HCT116 (cell line): Measurements from ENCODE around the gene PXYLP1. TPM values are rescaled to one million over a fixed set of nuclear protein-coding genes. Genes with fewer than 3 reads are reported as not detected.

Experiments used
- ATAC-seq: fragments of 200-7000 bp; cut with Tn5 transposase; 2 replicates; pipeline ENCODE4 v1.9.1; 2020; ENCODE audit warnings: mild to moderate bottlenecking, moderate library complexity
- BruUV-seq: library from RNA; stranded (reverse); fragments of 400-500 nt; replicated peaks from 2 replicates; lab custom pipeline; 2021; lab: Mats Ljungman, UMichigan
- CTCF ChIA-PET: fragments of 300-600 bp; sonication (Branson Sonifier 250); formaldehyde crosslinking; loops from one replicate; lab custom pipeline; 2021; ENCODE audit warnings: antibody characterized with exemption; lab: Charles Lee
- POLR2A ChIA-PET: fragments of 300-600, 350-600 bp; sonication (Branson Sonifier 250); formaldehyde crosslinking; loops from one replicate; lab custom pipeline; 2021; ENCODE audit warnings: antibody characterized with exemption; lab: Charles Lee
- RAD21 ChIA-PET, 2 experiments: fragments of 300-600 bp; sonication (Branson Sonifier 250); formaldehyde crosslinking; loops; one replicate each; lab custom pipeline; 2023; ENCODE audit warnings: low total read pairs in 2 of 2; ENCODE audit not compliant: uncharacterized antibody in 2 of 2, unreplicated experiment in 2 of 2, low non-redundant PET in 1 of 2; lab: Charles Lee
- DNase-seq: peaks from one replicate; pipeline ENCODE4 v3.0.0-alpha.2; 2010; ENCODE audit warnings: low read depth, low spot score
- H2AFZ ChIP-seq: fragments of 200-600 bp; shearing (Covaris generic), sonication (generic); 2 replicates; pipeline ENCODE4 v1.6.1; 2017; ENCODE audit warnings: low read depth, mixed run types, mixed read lengths, antibody characterized with exemption, low read length; ENCODE audit not compliant: poor library complexity, severe bottlenecking
- H3K27ac ChIP-seq: 2 replicates; pipeline ENCODE4 v1.5.1; 2012; ENCODE audit warnings: low read depth, low read length
- H3K27me3 ChIP-seq: fragments of 200-600 bp; sonication (generic); 2 replicates; pipeline ENCODE4 v1.6.1; 2016; ENCODE audit warnings: mixed run types, low read length, mixed read lengths; ENCODE audit not compliant: insufficient read depth
- H3K36me3 ChIP-seq, 2 experiments: fragments of 200-500 bp in 1 of 2; fragments of 200-600 bp in 1 of 2; sonication (Bioruptor generic) in 1 of 2; sonication (generic) in 1 of 2; 2 replicates each; pipeline versions ENCODE4 v1.5.1 to v1.6.1; 2014 to 2016; ENCODE audit warnings: low read length in 2 of 2, inconsistent platforms in 1 of 2, mixed read lengths in 1 of 2, mixed run types in 1 of 2; ENCODE audit not compliant: insufficient read depth in 2 of 2, control insufficient read depth in 1 of 2
- H3K4me1 ChIP-seq, 2 experiments: fragments of 200-600 bp in 1 of 2; sonication (generic) in 1 of 2; 2 replicates each; pipeline versions ENCODE4 v1.5.1 to v1.6.1; 2012 to 2017; ENCODE audit warnings: low read length in 2 of 2, inconsistent platforms in 1 of 2, mild to moderate bottlenecking in 1 of 2, mixed read lengths in 1 of 2, mixed run types in 1 of 2, moderate library complexity in 1 of 2; ENCODE audit not compliant: insufficient read depth in 2 of 2, control insufficient read depth in 1 of 2
- H3K4me2 ChIP-seq: fragments of 200-600 bp; sonication (generic); 2 replicates; pipeline ENCODE4 v1.6.1; 2017; ENCODE audit warnings: mixed run types, low read length, mixed read lengths
- H3K4me3 ChIP-seq, 2 experiments: fragments of 200-600 bp in 1 of 2; sonication (generic) in 1 of 2; replicated peaks in 1 of 2; 2 replicates each; pipeline ENCODE4 v1.5.1; 2011 to 2016; ENCODE audit warnings: low read length in 2 of 2, control low read depth in 1 of 2, low read depth in 1 of 2, mild to moderate bottlenecking in 1 of 2, mixed read lengths in 1 of 2, mixed run types in 1 of 2
- H3K79me2 ChIP-seq: fragments of 200-600 bp; sonication (generic); 2 replicates; pipeline ENCODE4 v1.6.1; 2017; ENCODE audit warnings: mild to moderate bottlenecking, mixed run types, low read length, moderate library complexity, mixed read lengths; ENCODE audit not compliant: insufficient read depth
- H3K9ac ChIP-seq: fragments of 200-600 bp; sonication (generic); 2 replicates; pipeline ENCODE4 v1.6.1; 2016; ENCODE audit warnings: low read length, mixed read lengths
- H3K9me2 ChIP-seq: fragments of 200-600 bp; sonication (generic), shearing (Covaris generic); 2 replicates; pipeline ENCODE4 v1.6.1; 2017; ENCODE audit warnings: mixed run types, mild to moderate bottlenecking, moderate library complexity; ENCODE audit not compliant: insufficient read depth
- H3K9me3 ChIP-seq, 2 experiments: fragments of 200-500 bp in 1 of 2; fragments of 200-600 bp in 1 of 2; sonication (Bioruptor generic) in 1 of 2; sonication (generic) in 1 of 2; 2 replicates each; pipeline ENCODE4 v1.6.1; 2014 to 2017; ENCODE audit warnings: low read length in 2 of 2, mixed read lengths in 2 of 2, inconsistent platforms in 1 of 2, low read depth in 1 of 2, mild to moderate bottlenecking in 1 of 2, mixed run types in 1 of 2, moderate library complexity in 1 of 2; ENCODE audit not compliant: control insufficient read depth in 1 of 2, insufficient read depth in 1 of 2
- H4K20me1 ChIP-seq: fragments of 200-600 bp; sonication (generic), shearing (Covaris generic); 2 replicates; pipeline ENCODE4 v1.6.1; 2017; ENCODE audit warnings: mixed run types, mild to moderate bottlenecking, moderate library complexity; ENCODE audit not compliant: insufficient read depth
- CBX3 ChIP-seq: IDR thresholded peaks from 2 replicates; pipeline ENCODE4 v1.6.1; 2012; ENCODE audit warnings: low read depth
- CEBPB ChIP-seq: IDR thresholded peaks from 2 replicates; pipeline ENCODE4 v1.6.1; 2012; ENCODE audit warnings: low read depth
- EGR1 ChIP-seq: IDR thresholded peaks from 2 replicates; pipeline ENCODE4 v1.6.1; 2012; ENCODE audit warnings: low read depth
- ELF1 ChIP-seq: IDR thresholded peaks from 2 replicates; pipeline ENCODE4 v1.6.1; 2012; ENCODE audit warnings: low read depth, borderline replicate concordance
- EZH2phosphoT487 ChIP-seq: fragments of 200-600 bp; IDR thresholded peaks from 2 replicates; pipeline ENCODE4 v1.6.1; 2018; ENCODE audit warnings: antibody characterized with exemption, borderline replicate concordance
- JUND ChIP-seq: IDR thresholded peaks from 2 replicates; pipeline ENCODE4 v1.6.1; 2012
- POLR2A ChIP-seq: IDR thresholded peaks from 2 replicates; pipeline ENCODE4 v1.7.0; 2011; ENCODE audit warnings: borderline replicate concordance; ENCODE audit not compliant: insufficient read depth, insufficient read length; ENCODE audit errors: extremely low read depth
- SIN3A ChIP-seq: IDR thresholded peaks from 2 replicates; pipeline ENCODE4 v1.6.1; 2012; ENCODE audit warnings: low read depth
- SP1 ChIP-seq: IDR thresholded peaks from 2 replicates; pipeline ENCODE4 v1.6.1; 2012; ENCODE audit warnings: low read depth
- SRF ChIP-seq: IDR thresholded peaks from 2 replicates; pipeline ENCODE4 v1.6.1; 2012; ENCODE audit warnings: low read depth
- TCF7L2 ChIP-seq: IDR thresholded peaks from 2 replicates; pipeline ENCODE4 v1.7.0; 2011; ENCODE audit warnings: borderline replicate concordance, inconsistent platforms; ENCODE audit not compliant: insufficient read depth, insufficient read length; ENCODE audit errors: extremely low read depth
- YY1 ChIP-seq: IDR thresholded peaks from 2 replicates; pipeline ENCODE4 v1.6.1; 2011; ENCODE audit warnings: low read length, low read depth, moderate library complexity, mild to moderate bottlenecking; ENCODE audit not compliant: insufficient replicate concordance; ENCODE audit errors: extremely low read depth
- ZFX ChIP-seq: fragments of 450-650 bp; IDR thresholded peaks from 2 replicates; pipeline ENCODE4 v1.6.1; 2017
- ZNF274 ChIP-seq: fragments of 200-500 bp; sonication (Bioruptor generic); IDR thresholded peaks from 2 replicates; pipeline ENCODE4 v1.6.1; 2014; ENCODE audit warnings: mild to moderate bottlenecking, low read depth, low read length, inconsistent platforms
- intact Hi-C: fragments of 100-400 bp; cut with micrococcal nuclease; formaldehyde crosslinking; loops from 2 replicates; pipeline ENCODE4 v1.10.0; 2022
- total RNA-seq: library from RNA; stranded (reverse); gene quantifications from one replicate; pipeline ENCODE4 v1.2.1, GENCODE V29; 2021; ENCODE audit not compliant: unreplicated experiment
- TF ChIP-seq, protein P1 (sequence below): IDR thresholded peaks from 2 replicates; pipeline ENCODE4 v1.6.1; 2012; ENCODE audit warnings: low read depth
- TF ChIP-seq, protein P2 (sequence below): IDR thresholded peaks from 2 replicates; pipeline ENCODE4 v1.6.1; 2012
- TF ChIP-seq, protein P3 (sequence below), 3 experiments: fragments of 200-600 bp in 1 of 3; sonication (generic) in 1 of 3; IDR thresholded peaks in 2 of 3; conservative IDR thresholded peaks in 1 of 3; 2 replicates each; pipeline ENCODE4 v1.5.1; 2012 to 2017; ENCODE audit warnings: low read depth in 2 of 3, low read length in 2 of 3, antibody characterized with exemption in 1 of 3, borderline replicate concordance in 1 of 3, control low read depth in 1 of 3, mild to moderate bottlenecking in 1 of 3, mixed read lengths in 1 of 3, mixed run types in 1 of 3, moderate library complexity in 1 of 3; ENCODE audit not compliant: insufficient read depth in 1 of 3

The PXYLP1 gene
- total RNA-seq, 1 experiment from 2014 or later, result 15.3 TPM

DNA sequence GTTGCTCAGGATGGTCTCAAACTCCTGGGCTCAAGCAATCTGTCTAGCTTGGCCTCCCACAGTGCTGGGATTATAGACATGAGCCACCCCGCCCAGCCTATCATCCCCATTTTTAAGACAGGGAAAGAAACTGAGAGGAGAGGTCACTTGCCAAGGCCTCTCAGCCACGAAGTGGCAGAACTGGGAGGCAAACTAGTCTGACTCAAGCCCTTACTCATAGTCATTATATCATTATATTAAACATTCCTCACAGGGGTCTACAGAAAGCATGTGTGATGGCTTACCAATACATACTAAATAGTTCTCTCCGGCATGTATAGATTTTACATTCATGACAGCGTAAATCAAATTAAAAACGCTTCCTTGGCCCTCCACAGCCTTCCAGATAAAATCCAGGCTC lies 74.7 kb downstream of the PXYLP1 start (continued):
- TF ChIP-seq, protein P1, sequence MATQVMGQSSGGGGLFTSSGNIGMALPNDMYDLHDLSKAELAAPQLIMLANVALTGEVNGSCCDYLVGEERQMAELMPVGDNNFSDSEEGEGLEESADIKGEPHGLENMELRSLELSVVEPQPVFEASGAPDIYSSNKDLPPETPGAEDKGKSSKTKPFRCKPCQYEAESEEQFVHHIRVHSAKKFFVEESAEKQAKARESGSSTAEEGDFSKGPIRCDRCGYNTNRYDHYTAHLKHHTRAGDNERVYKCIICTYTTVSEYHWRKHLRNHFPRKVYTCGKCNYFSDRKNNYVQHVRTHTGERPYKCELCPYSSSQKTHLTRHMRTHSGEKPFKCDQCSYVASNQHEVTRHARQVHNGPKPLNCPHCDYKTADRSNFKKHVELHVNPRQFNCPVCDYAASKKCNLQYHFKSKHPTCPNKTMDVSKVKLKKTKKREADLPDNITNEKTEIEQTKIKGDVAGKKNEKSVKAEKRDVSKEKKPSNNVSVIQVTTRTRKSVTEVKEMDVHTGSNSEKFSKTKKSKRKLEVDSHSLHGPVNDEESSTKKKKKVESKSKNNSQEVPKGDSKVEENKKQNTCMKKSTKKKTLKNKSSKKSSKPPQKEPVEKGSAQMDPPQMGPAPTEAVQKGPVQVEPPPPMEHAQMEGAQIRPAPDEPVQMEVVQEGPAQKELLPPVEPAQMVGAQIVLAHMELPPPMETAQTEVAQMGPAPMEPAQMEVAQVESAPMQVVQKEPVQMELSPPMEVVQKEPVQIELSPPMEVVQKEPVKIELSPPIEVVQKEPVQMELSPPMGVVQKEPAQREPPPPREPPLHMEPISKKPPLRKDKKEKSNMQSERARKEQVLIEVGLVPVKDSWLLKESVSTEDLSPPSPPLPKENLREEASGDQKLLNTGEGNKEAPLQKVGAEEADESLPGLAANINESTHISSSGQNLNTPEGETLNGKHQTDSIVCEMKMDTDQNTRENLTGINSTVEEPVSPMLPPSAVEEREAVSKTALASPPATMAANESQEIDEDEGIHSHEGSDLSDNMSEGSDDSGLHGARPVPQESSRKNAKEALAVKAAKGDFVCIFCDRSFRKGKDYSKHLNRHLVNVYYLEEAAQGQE, result no peak
- TF ChIP-seq EGR1 (no peak), ELF1 (no peak), ZFX (no peak), POLR2A (no peak), CEBPB (no peak), CBX3 (no peak), SIN3A (no peak), SP1 (no peak)
- TF ChIP-seq, protein P2, sequence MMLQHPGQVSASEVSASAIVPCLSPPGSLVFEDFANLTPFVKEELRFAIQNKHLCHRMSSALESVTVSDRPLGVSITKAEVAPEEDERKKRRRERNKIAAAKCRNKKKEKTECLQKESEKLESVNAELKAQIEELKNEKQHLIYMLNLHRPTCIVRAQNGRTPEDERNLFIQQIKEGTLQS, result no peak
- TF ChIP-seq, all 23 proteins: peak for 0

DNA sequence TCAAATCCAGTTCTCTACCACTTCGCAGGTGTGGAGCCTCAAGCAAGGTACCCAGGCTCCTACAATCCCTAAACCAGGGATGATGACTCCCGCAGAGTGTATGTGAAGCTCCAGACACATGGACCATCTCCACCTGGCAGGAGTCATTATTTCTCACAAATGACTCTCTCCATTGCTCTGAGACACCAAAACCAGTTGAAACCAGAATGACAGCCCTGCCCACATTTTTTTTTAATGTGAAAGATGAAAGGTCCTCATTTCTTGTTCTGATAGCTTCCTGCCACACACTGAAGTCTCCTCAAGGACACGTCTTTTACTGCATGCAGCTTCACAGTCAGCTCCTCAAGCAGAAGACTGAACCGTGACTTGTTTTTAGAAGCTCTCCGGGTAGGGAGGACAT lies 75.3 kb downstream of the PXYLP1 start:
- no peak overlapping the region for H3K4me2 ChIP-seq
- no peaks in the 10 kb centered on the region for H3K9me3 ChIP-seq
- H3K79me2 ChIP-seq, result no peaks in the 10 kb centered on the region
- H4K20me1 ChIP-seq, result no peaks in the 10 kb centered on the region
- no peak overlapping the region for H3K9ac ChIP-seq
- ATAC-seq, result no peak
- ChIA-PET POLR2A (no interaction called here), RAD21 (no interaction called here)
- no peaks in the 10 kb centered on the region for H3K36me3 ChIP-seq
- peaks cover 0 to 20% of the 10 kb centered on the region in 2 experiments; a peak in 2 of 4 replicates for H3K4me1 ChIP-seq
- no peak overlapping the region for H3K4me3 ChIP-seq
- intact Hi-C loops, result no loop called here
- DNase-seq, result no peak
- no TSS peak for BruUV-seq
- no peak overlapping the region for H3K27ac ChIP-seq
- no peaks in the 10 kb centered on the region for H3K9me2 ChIP-seq
- TF ChIP-seq ZNF274, result no peak
- no peak for TF ChIP-seq POLR2A
- no peak for TF ChIP-seq SIN3A
- no peak for TF ChIP-seq EGR1
- no peak for TF ChIP-seq JUND
- no peak for TF ChIP-seq YY1
- TF ChIP-seq SRF, result no peak
- no peak for TF ChIP-seq EZH2phosphoT487
- no peak for TF ChIP-seq CBX3
- TF ChIP-seq TCF7L2, result no peak
- TF ChIP-seq, protein P3, sequence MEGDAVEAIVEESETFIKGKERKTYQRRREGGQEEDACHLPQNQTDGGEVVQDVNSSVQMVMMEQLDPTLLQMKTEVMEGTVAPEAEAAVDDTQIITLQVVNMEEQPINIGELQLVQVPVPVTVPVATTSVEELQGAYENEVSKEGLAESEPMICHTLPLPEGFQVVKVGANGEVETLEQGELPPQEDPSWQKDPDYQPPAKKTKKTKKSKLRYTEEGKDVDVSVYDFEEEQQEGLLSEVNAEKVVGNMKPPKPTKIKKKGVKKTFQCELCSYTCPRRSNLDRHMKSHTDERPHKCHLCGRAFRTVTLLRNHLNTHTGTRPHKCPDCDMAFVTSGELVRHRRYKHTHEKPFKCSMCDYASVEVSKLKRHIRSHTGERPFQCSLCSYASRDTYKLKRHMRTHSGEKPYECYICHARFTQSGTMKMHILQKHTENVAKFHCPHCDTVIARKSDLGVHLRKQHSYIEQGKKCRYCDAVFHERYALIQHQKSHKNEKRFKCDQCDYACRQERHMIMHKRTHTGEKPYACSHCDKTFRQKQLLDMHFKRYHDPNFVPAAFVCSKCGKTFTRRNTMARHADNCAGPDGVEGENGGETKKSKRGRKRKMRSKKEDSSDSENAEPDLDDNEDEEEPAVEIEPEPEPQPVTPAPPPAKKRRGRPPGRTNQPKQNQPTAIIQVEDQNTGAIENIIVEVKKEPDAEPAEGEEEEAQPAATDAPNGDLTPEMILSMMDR (IDR thresholded peaks at IDR 0.05 in 2 of 3, conservative IDR thresholded peaks at IDR 0.05 in 1 of 3; ENCODE audit: borderline replicate concordance in 1 of 3, insufficient read depth in 1 of 3, low read depth in 2 of 3, low read length in 2 of 3), result no peak
- TF ChIP-seq, all 23 proteins: peak for 0
- Histone ChIP-seq H3K27me3 (no peaks in the 10 kb centered on the region), H2AFZ (no peak overlapping the region)
- CTCF ChIA-PET, result interaction anchor here (0.7 to 8.5 kb wide), 4 partner anchors 12 to 146 kb away, joined by 4 to 104 read pairs (median 10); partner anchors contain the start of gene PXYLP1
